Measurements from ENCODE around the gene TAF4. TPM values are rescaled to one million over a fixed set of nuclear protein-coding genes. Genes with fewer than 3 reads are reported as not detected.

The TAF4 gene, protein sequence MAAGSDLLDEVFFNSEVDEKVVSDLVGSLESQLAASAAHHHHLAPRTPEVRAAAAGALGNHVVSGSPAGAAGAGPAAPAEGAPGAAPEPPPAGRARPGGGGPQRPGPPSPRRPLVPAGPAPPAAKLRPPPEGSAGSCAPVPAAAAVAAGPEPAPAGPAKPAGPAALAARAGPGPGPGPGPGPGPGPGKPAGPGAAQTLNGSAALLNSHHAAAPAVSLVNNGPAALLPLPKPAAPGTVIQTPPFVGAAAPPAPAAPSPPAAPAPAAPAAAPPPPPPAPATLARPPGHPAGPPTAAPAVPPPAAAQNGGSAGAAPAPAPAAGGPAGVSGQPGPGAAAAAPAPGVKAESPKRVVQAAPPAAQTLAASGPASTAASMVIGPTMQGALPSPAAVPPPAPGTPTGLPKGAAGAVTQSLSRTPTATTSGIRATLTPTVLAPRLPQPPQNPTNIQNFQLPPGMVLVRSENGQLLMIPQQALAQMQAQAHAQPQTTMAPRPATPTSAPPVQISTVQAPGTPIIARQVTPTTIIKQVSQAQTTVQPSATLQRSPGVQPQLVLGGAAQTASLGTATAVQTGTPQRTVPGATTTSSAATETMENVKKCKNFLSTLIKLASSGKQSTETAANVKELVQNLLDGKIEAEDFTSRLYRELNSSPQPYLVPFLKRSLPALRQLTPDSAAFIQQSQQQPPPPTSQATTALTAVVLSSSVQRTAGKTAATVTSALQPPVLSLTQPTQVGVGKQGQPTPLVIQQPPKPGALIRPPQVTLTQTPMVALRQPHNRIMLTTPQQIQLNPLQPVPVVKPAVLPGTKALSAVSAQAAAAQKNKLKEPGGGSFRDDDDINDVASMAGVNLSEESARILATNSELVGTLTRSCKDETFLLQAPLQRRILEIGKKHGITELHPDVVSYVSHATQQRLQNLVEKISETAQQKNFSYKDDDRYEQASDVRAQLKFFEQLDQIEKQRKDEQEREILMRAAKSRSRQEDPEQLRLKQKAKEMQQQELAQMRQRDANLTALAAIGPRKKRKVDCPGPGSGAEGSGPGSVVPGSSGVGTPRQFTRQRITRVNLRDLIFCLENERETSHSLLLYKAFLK
- 10 to 100 TPM; 21.1 to 40.6 (median 22.1) TPM for total RNA-seq

DNA sequence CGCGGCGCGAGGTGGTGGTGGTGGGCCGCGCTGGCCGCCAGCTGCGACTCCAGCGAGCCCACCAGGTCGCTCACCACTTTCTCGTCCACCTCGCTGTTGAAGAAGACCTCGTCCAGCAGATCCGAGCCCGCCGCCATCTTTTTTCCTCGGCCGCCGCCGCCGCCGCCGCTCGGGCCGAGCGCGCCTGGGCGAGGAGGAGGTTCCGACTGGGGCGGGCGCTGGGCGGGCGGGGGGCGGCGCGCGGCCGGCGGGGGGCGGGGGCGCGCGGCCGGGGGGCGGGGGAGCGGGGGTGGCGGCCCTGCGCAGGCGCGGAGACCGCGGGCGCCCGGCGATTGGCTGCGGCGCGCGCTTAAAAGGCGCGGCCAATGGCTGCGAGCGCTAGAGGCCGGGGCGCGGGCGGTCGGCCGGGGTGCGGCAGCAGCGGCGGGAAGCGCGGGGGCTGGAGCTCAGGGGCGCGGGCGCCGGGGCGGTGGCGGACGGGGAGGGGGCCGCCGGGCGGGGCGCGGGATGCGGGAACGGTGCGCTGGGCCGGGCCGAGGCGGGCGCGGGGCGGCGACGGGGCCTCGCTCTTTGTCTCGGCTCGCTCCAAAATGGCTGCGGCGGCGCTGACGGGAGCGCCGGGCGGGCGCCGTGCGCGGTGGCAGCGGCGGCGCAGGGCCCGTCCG lies at the start of gene TAF4:
Gene TAF4, minus strand, starts transcription at position 208 of the 665 bp plus-strand sequence. Its CDS starts 71 bp downstream, at position 137.
- TF ChIP-seq, protein P1, sequence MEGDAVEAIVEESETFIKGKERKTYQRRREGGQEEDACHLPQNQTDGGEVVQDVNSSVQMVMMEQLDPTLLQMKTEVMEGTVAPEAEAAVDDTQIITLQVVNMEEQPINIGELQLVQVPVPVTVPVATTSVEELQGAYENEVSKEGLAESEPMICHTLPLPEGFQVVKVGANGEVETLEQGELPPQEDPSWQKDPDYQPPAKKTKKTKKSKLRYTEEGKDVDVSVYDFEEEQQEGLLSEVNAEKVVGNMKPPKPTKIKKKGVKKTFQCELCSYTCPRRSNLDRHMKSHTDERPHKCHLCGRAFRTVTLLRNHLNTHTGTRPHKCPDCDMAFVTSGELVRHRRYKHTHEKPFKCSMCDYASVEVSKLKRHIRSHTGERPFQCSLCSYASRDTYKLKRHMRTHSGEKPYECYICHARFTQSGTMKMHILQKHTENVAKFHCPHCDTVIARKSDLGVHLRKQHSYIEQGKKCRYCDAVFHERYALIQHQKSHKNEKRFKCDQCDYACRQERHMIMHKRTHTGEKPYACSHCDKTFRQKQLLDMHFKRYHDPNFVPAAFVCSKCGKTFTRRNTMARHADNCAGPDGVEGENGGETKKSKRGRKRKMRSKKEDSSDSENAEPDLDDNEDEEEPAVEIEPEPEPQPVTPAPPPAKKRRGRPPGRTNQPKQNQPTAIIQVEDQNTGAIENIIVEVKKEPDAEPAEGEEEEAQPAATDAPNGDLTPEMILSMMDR (IDR thresholded peaks at IDR 0.05) = no peak
- peak in 1 of 2 donors; percentile 79 for TF ChIP-seq POLR2A (IDR thresholded peaks at IDR 0.05)
- intact Hi-C loops (cut with DNase I; ENCODE audit: low total_unique reads) = loop anchor here (5.0 kb wide), 1 partner anchor 56 kb away; the partner anchor contains the start of gene LSM14B

DNA sequence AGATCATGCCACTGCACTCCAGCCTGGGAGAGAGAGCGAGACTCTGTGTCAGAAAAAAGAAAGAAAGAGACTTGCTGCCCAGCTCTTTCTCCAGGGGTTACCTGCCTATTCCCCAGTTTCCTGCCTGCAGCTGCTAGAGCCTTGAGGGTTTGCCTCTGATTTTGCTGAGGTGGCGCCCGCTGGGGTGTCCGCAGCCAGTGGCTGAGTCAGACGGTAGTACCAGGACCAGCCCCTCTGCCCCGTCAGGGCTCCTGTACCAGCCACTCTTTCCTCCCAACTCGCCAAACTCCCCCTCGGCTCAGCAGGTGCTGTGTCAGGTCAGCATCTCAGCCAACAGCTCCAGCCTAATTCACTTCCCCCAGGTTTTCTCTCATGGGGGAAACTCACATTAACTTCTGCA lies 49.2 kb upstream of the TAF4 start:
- no peak for DNase-seq (ENCODE audit: low spot score in 2 of 2)
- no peak overlapping the region for H3K4me3 ChIP-seq (ENCODE audit: low read depth, poor library complexity, severe bottlenecking)
- intact Hi-C loops (cut with DNase I; ENCODE audit: low total_unique reads) = no loop called here
- TF ChIP-seq, protein P1 (IDR thresholded peaks at IDR 0.05) = no peak
- TF ChIP-seq POLR2A (IDR thresholded peaks at IDR 0.05) = no peak
- WGBS, 2 donors = 43 to 52% methylated on average over 8 of the region's 8 CpGs

More for the DNA sequence above, at the start of gene TAF4:
- DNase-seq (ENCODE audit: low spot score in 2 of 2) = peak; percentile 61 to 94
- H3K4me3 ChIP-seq (ENCODE audit: low read depth, poor library complexity, severe bottlenecking) = peak within 1 kb of the TSS; percentile 48
- whole genome bisulfite sequencing, 2 donors = 0 to 1% methylated on average over 5 to 44 of the region's 116 CpGs

DNA sequence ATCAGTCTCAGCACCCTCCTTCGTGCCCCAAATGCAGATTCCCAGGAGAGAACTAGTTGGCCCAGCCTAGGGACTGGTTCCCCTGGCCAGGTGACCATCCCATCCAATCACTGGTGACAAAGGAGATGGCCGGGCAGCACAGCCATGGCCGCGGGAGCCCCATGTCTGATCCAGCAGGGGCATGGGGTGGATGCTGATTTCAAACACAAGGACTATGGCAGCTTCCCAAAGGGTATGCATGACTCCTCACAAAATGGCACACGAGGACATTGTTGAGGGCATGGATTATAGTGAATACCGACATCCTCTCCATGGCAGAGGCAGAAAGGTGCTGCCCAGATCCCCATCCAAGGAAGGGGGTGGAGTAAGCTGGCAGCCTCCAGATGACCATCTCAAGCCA lies 46.7 kb upstream of the TAF4 start:
- no peak for DNase-seq (ENCODE audit: low spot score in 2 of 2)
- WGBS, 2 donors = 89 to 98% methylated on average over 6 of the region's 6 CpGs
- intact Hi-C loops (cut with DNase I; ENCODE audit: low total_unique reads) = no loop called here
- H3K4me3 ChIP-seq (ENCODE audit: low read depth, poor library complexity, severe bottlenecking) = no peak overlapping the region
- TF ChIP-seq, protein P1 (IDR thresholded peaks at IDR 0.05) = no peak
- TF ChIP-seq POLR2A (IDR thresholded peaks at IDR 0.05) = no peak

DNA sequence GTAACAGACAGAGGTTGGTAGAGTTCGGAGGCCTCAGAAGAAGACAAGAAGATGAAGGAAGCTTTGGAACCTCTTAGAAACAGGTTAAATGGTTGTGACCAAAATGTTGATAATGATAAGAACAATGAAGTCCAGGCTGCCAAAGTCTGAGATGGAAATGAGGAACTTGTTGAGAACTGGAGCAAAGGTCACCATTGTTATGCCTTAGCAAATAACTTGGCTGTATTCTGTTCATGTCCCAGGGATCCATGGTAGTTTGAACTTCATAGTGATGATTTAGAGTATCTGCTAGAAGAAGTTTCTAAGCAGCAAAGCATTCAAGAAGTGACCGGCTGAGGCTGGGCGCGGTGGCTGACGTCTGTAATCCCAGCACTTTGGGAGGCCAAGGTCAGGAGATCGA lies 45.5 kb upstream of the TAF4 start:
- 96% methylated on average over 6 of the region's 6 CpGs for WGBS, 2 donors
- no peak for TF ChIP-seq POLR2A (IDR thresholded peaks at IDR 0.05)
- TF ChIP-seq, protein P1 (IDR thresholded peaks at IDR 0.05) = no peak
- DNase-seq (ENCODE audit: low spot score in 2 of 2) = no peak
- intact Hi-C loops (cut with DNase I; ENCODE audit: low total_unique reads) = no loop called here
- H3K4me3 ChIP-seq (ENCODE audit: low read depth, poor library complexity, severe bottlenecking) = no peak overlapping the region

DNA sequence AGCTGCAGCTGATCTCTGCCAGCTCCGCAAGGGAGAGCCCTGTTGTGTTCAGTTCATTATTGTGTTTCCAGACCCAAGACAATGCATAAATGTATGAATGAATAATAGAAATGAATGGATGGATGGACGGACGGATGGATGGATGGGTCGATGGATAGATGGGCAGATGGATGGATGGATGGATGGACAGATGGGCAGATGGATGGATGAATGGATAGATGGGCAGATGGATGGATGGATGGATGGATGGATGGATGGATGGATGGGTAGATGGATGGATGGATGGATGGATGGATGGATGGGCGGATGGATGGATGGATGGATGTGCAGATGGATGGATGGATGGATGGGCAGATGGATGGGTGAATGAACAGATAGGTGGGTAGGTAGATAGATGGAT lies 39.9 kb upstream of the TAF4 start:
- 85 to 89% methylated on average over 5 of the region's 5 CpGs for WGBS, 2 donors
- TF ChIP-seq, protein P1 (IDR thresholded peaks at IDR 0.05) = no peak
- no peak for TF ChIP-seq POLR2A (IDR thresholded peaks at IDR 0.05)
- no peak overlapping the region for H3K4me3 ChIP-seq (ENCODE audit: low read depth, poor library complexity, severe bottlenecking)
- DNase-seq (ENCODE audit: low spot score in 2 of 2) = no peak
- intact Hi-C loops (cut with DNase I; ENCODE audit: low total_unique reads) = no loop called here
